Activated naive CD8-positive, alpha-beta T cell treated with anti-CD3 and anti-CD28 coated beads, Interleukin-2, amount 50 U/mL, for 24 hours (primary cell): ENCODE results near the gene SREK1.
A peak's percentile ranks its signal among the peaks of the same experiment; 100 is the strongest.

ENCODE experiments used
- ATAC-seq: fragments of 150-1000 bp; cut with Tn5 transposase; one replicate; pipeline ENCODE4 v1.10.0; 2021
- DNase-seq: peaks from one replicate; pipeline ENCODE4 v3.0.0; 2021
- H3K27ac Mint-ChIP-seq: one replicate; pipeline ENCODE4 v1.8.0; 2021; ENCODE audit warnings: mild to moderate bottlenecking, mixed read lengths
- H3K27me3 Mint-ChIP-seq: one replicate; pipeline ENCODE4 v1.8.0; 2021; ENCODE audit warnings: mixed read lengths
- H3K36me3 Mint-ChIP-seq: one replicate; pipeline ENCODE4 v1.8.0; 2021; ENCODE audit warnings: low read depth, mixed read lengths
- H3K4me1 Mint-ChIP-seq: one replicate; pipeline ENCODE4 v1.8.0; 2021; ENCODE audit warnings: mixed read lengths
- H3K4me3 Mint-ChIP-seq: one replicate; pipeline ENCODE4 v1.8.0; 2021; ENCODE audit warnings: mild to moderate bottlenecking, moderate library complexity, mixed read lengths
- H3K9me3 Mint-ChIP-seq: one replicate; pipeline ENCODE4 v1.8.0; 2021; ENCODE audit warnings: mixed read lengths

Gene SREK1

GRCh38 chr5:66144834-66145390, 812 bp downstream of the SREK1 start:
- Mint-ChIP-seq H3K4me3 (peak overlapping the region; percentile 95), H3K36me3 (peaks cover 19% of the 10 kb centered on the region), H3K27ac (peak overlapping the region; percentile 99), H3K9me3 (no peaks in the 10 kb centered on the region), H3K4me1 (peaks cover 52% of the 10 kb centered on the region), H3K27me3 (no peaks in the 10 kb centered on the region)
- no peak for DNase-seq
- ATAC-seq = peak; percentile 56

- no peak for DNase-seq
- H3K4me1 Mint-ChIP-seq = peaks cover 58% of the 10 kb centered on the region
- ATAC-seq = no peak
Observed at GRCh38 chr5:66145737-66146136, 1.6 kb downstream of the SREK1 start.

GRCh38 chr5:66149950-66150349, 5.8 kb downstream of the SREK1 start:
- H3K27ac Mint-ChIP-seq = peak overlapping the region; percentile 80
- no peaks in the 10 kb centered on the region for H3K9me3 Mint-ChIP-seq
- H3K36me3 Mint-ChIP-seq = peaks cover 29% of the 10 kb centered on the region
- H3K4me3 Mint-ChIP-seq = no peak overlapping the region
- ATAC-seq = no peak
- DNase-seq = no peak
- H3K4me1 Mint-ChIP-seq = peaks cover 59% of the 10 kb centered on the region
- no peaks in the 10 kb centered on the region for H3K27me3 Mint-ChIP-seq

More at GRCh38 chr5:66145737-66146136, 1.6 kb downstream of the SREK1 start:
- H3K4me3 Mint-ChIP-seq = peak overlapping the region; percentile 95
- peaks cover 23% of the 10 kb centered on the region for H3K36me3 Mint-ChIP-seq
- H3K27ac Mint-ChIP-seq = peak overlapping the region; percentile 99
- no peaks in the 10 kb centered on the region for H3K27me3 Mint-ChIP-seq
- no peaks in the 10 kb centered on the region for H3K9me3 Mint-ChIP-seq

- H3K4me1 Mint-ChIP-seq = peaks cover 55% of the 10 kb centered on the region
- DNase-seq (no peak), ATAC-seq (peak; percentile 93)
- peak overlapping the region; percentile 80 for H3K27ac Mint-ChIP-seq
- no peaks in the 10 kb centered on the region for H3K27me3 Mint-ChIP-seq
- peak overlapping the region; percentile 46 for H3K4me3 Mint-ChIP-seq
- no peaks in the 10 kb centered on the region for H3K9me3 Mint-ChIP-seq
- peaks cover 32% of the 10 kb centered on the region for H3K36me3 Mint-ChIP-seq
Observed at GRCh38 chr5:66151030-66151429, 6.9 kb downstream of the SREK1 start.

GRCh38 chr5:66151491-66151890, 7.4 kb downstream of the SREK1 start:
- ATAC-seq = peak; percentile 23
- Mint-ChIP-seq H3K27ac (peak overlapping the region; percentile 80), H3K4me3 (peak overlapping the region; percentile 46)

GRCh38 chr5:66157046-66157445, 12.9 kb downstream of the SREK1 start:
- H3K4me3 Mint-ChIP-seq = no peak overlapping the region
- H3K36me3 Mint-ChIP-seq = peaks cover 46% of the 10 kb centered on the region
- H3K27ac Mint-ChIP-seq = no peak overlapping the region
- peaks cover 10% of the 10 kb centered on the region for H3K4me1 Mint-ChIP-seq
- no peaks in the 10 kb centered on the region for H3K27me3 Mint-ChIP-seq
- H3K9me3 Mint-ChIP-seq = no peaks in the 10 kb centered on the region
- no peak for ATAC-seq
- no peak for DNase-seq

More at GRCh38 chr5:66151491-66151890, 7.4 kb downstream of the SREK1 start:
- no peaks in the 10 kb centered on the region for H3K9me3 Mint-ChIP-seq
- H3K27me3 Mint-ChIP-seq = no peaks in the 10 kb centered on the region
- peaks cover 37% of the 10 kb centered on the region for H3K36me3 Mint-ChIP-seq
- peaks cover 50% of the 10 kb centered on the region for H3K4me1 Mint-ChIP-seq
- no peak for DNase-seq

GRCh38 chr5:66161356-66161755, 17.3 kb downstream of the SREK1 start:
- H3K4me3 Mint-ChIP-seq = no peak overlapping the region

GRCh38 chr5:66164044-66164790, 20.1 kb downstream of the SREK1 start:
- Mint-ChIP-seq H3K36me3 (peaks cover 53% of the 10 kb centered on the region), H3K9me3 (no peaks in the 10 kb centered on the region), H3K27ac (no peak overlapping the region), H3K27me3 (no peaks in the 10 kb centered on the region), H3K4me1 (peaks cover 14% of the 10 kb centered on the region), H3K4me3 (no peak overlapping the region)
- no peak for DNase-seq
- no peak for ATAC-seq

More at GRCh38 chr5:66161356-66161755, 17.3 kb downstream of the SREK1 start:
- Mint-ChIP-seq H3K27ac (no peak overlapping the region), H3K27me3 (no peaks in the 10 kb centered on the region), H3K9me3 (no peaks in the 10 kb centered on the region), H3K36me3 (peaks cover 61% of the 10 kb centered on the region), H3K4me1 (peaks cover 10% of the 10 kb centered on the region)
- DNase-seq (no peak), ATAC-seq (no peak)

- DNase-seq = no peak
- peaks cover 36% of the 10 kb centered on the region for H3K4me1 Mint-ChIP-seq
- H3K27ac Mint-ChIP-seq = no peak overlapping the region
- H3K4me3 Mint-ChIP-seq = no peak overlapping the region
- no peaks in the 10 kb centered on the region for H3K9me3 Mint-ChIP-seq
- peaks cover 40% of the 10 kb centered on the region for H3K36me3 Mint-ChIP-seq
- no peaks in the 10 kb centered on the region for H3K27me3 Mint-ChIP-seq
- no peak for ATAC-seq
Observed at GRCh38 chr5:66168226-66168625, 24.1 kb downstream of the SREK1 start.

- no peak overlapping the region for H3K4me3 Mint-ChIP-seq
- peaks cover 36% of the 10 kb centered on the region for H3K4me1 Mint-ChIP-seq
- no peak overlapping the region for H3K27ac Mint-ChIP-seq
- H3K36me3 Mint-ChIP-seq = peaks cover 38% of the 10 kb centered on the region
- ATAC-seq = peak; percentile 91
- H3K9me3 Mint-ChIP-seq = no peaks in the 10 kb centered on the region
- DNase-seq = no peak
- no peaks in the 10 kb centered on the region for H3K27me3 Mint-ChIP-seq
Observed at GRCh38 chr5:66169534-66169933, 25.4 kb downstream of the SREK1 start.

- H3K27ac Mint-ChIP-seq = peak overlapping the region; percentile 40
- peaks cover 40% of the 10 kb centered on the region for H3K36me3 Mint-ChIP-seq
- DNase-seq = no peak
- H3K4me3 Mint-ChIP-seq = peak overlapping the region; percentile 15
- peaks cover 32% of the 10 kb centered on the region for H3K4me1 Mint-ChIP-seq
- no peaks in the 10 kb centered on the region for H3K9me3 Mint-ChIP-seq
- no peak for ATAC-seq
- H3K27me3 Mint-ChIP-seq = no peaks in the 10 kb centered on the region
Observed at GRCh38 chr5:66170195-66170919, 26.3 kb downstream of the SREK1 start.

GRCh38 chr5:66171349-66172344, 27.5 kb downstream of the SREK1 start:
- Mint-ChIP-seq H3K27me3 (no peaks in the 10 kb centered on the region), H3K9me3 (no peaks in the 10 kb centered on the region), H3K4me1 (peaks cover 27% of the 10 kb centered on the region), H3K36me3 (peaks cover 44% of the 10 kb centered on the region), H3K27ac (no peak overlapping the region), H3K4me3 (no peak overlapping the region)
- DNase-seq (peak; percentile 36), ATAC-seq (no peak)

GRCh38 chr5:66174338-66174737, 30.2 kb downstream of the SREK1 start:
- no peak for DNase-seq

GRCh38 chr5:66178799-66179198, 34.7 kb downstream of the SREK1 start:
- peaks cover 11% of the 10 kb centered on the region for H3K4me1 Mint-ChIP-seq
- ATAC-seq = no peak
- H3K27me3 Mint-ChIP-seq = no peaks in the 10 kb centered on the region
- peaks cover 59% of the 10 kb centered on the region for H3K36me3 Mint-ChIP-seq
- H3K9me3 Mint-ChIP-seq = no peaks in the 10 kb centered on the region
- no peak for DNase-seq
- no peak overlapping the region for H3K27ac Mint-ChIP-seq
- H3K4me3 Mint-ChIP-seq = no peak overlapping the region

More at GRCh38 chr5:66174338-66174737, 30.2 kb downstream of the SREK1 start:
- H3K9me3 Mint-ChIP-seq = no peaks in the 10 kb centered on the region
- H3K4me3 Mint-ChIP-seq = no peak overlapping the region
- no peak for ATAC-seq
- H3K4me1 Mint-ChIP-seq = peaks cover 24% of the 10 kb centered on the region
- no peak overlapping the region for H3K27ac Mint-ChIP-seq
- H3K36me3 Mint-ChIP-seq = peaks cover 64% of the 10 kb centered on the region
- no peaks in the 10 kb centered on the region for H3K27me3 Mint-ChIP-seq
